ENCODE results near the gene ZNF366. TPM values are rescaled to one million over a fixed set of nuclear protein-coding genes. Genes with fewer than 3 reads are reported as not detected.

ZNF366 gene
- total RNA-seq, 1 donor from 2014 or later = not detected

- H3K9me3 Mint-ChIP-seq (ENCODE audit: unreplicated experiment) = no peaks in the 10 kb centered on the region
- no peak overlapping the region for H3K27ac Mint-ChIP-seq (ENCODE audit: unreplicated experiment)
- TF ChIP-seq CTCF (IDR thresholded peaks at IDR 0.05) = no peak
- no peak overlapping the region for H3K4me3 Mint-ChIP-seq (ENCODE audit: unreplicated experiment)
- no peaks in the 10 kb centered on the region for H3K27me3 Mint-ChIP-seq (ENCODE audit: unreplicated experiment)
- peaks cover 48% of the 10 kb centered on the region for H3K4me1 Mint-ChIP-seq (ENCODE audit: unreplicated experiment)
- no peaks in the 10 kb centered on the region for H3K36me3 Mint-ChIP-seq (ENCODE audit: unreplicated experiment)
- DNase-seq (ENCODE audit: extremely low spot score, unreplicated experiment) = no peak
Measured at GRCh38 chr5:72465601-72466563, 41.3 kb downstream of the ZNF366 start.

GRCh38 chr5:72465066-72465465, 42.1 kb downstream of the ZNF366 start:
- TF ChIP-seq CTCF (IDR thresholded peaks at IDR 0.05) = no peak
- peaks cover 40% of the 10 kb centered on the region for H3K4me1 Mint-ChIP-seq (ENCODE audit: unreplicated experiment)
- no peak overlapping the region for H3K4me3 Mint-ChIP-seq (ENCODE audit: unreplicated experiment)
- H3K27ac Mint-ChIP-seq (ENCODE audit: unreplicated experiment) = no peak overlapping the region
- no peak for DNase-seq (ENCODE audit: extremely low spot score, unreplicated experiment)
- no peaks in the 10 kb centered on the region for H3K27me3 Mint-ChIP-seq (ENCODE audit: unreplicated experiment)
- no peaks in the 10 kb centered on the region for H3K36me3 Mint-ChIP-seq (ENCODE audit: unreplicated experiment)
- H3K9me3 Mint-ChIP-seq (ENCODE audit: unreplicated experiment) = no peaks in the 10 kb centered on the region

GRCh38 chr5:72464071-72464470, 43.1 kb downstream of the ZNF366 start:
- H3K36me3 Mint-ChIP-seq (ENCODE audit: unreplicated experiment) = no peaks in the 10 kb centered on the region
- no peaks in the 10 kb centered on the region for H3K9me3 Mint-ChIP-seq (ENCODE audit: unreplicated experiment)
- no peak overlapping the region for H3K4me3 Mint-ChIP-seq (ENCODE audit: unreplicated experiment)
- no peak overlapping the region for H3K27ac Mint-ChIP-seq (ENCODE audit: unreplicated experiment)
- no peaks in the 10 kb centered on the region for H3K27me3 Mint-ChIP-seq (ENCODE audit: unreplicated experiment)
- H3K4me1 Mint-ChIP-seq (ENCODE audit: unreplicated experiment) = peaks cover 43% of the 10 kb centered on the region
- no peak for DNase-seq (ENCODE audit: extremely low spot score, unreplicated experiment)
- no peak for TF ChIP-seq CTCF (IDR thresholded peaks at IDR 0.05)

GRCh38 chr5:72463449-72464052, 43.7 kb downstream of the ZNF366 start:
- H3K36me3 Mint-ChIP-seq (ENCODE audit: unreplicated experiment) = no peaks in the 10 kb centered on the region
- H3K4me1 Mint-ChIP-seq (ENCODE audit: unreplicated experiment) = peaks cover 43% of the 10 kb centered on the region
- no peak overlapping the region for H3K4me3 Mint-ChIP-seq (ENCODE audit: unreplicated experiment)
- H3K27ac Mint-ChIP-seq (ENCODE audit: unreplicated experiment) = no peak overlapping the region
- H3K9me3 Mint-ChIP-seq (ENCODE audit: unreplicated experiment) = no peaks in the 10 kb centered on the region
- TF ChIP-seq CTCF (IDR thresholded peaks at IDR 0.05) = no peak
- no peaks in the 10 kb centered on the region for H3K27me3 Mint-ChIP-seq (ENCODE audit: unreplicated experiment)
- no peak for DNase-seq (ENCODE audit: extremely low spot score, unreplicated experiment)

- no peaks in the 10 kb centered on the region for H3K36me3 Mint-ChIP-seq (ENCODE audit: unreplicated experiment)
- no peaks in the 10 kb centered on the region for H3K9me3 Mint-ChIP-seq (ENCODE audit: unreplicated experiment)
- peaks cover 29% of the 10 kb centered on the region for H3K4me1 Mint-ChIP-seq (ENCODE audit: unreplicated experiment)
- no peak overlapping the region for H3K27ac Mint-ChIP-seq (ENCODE audit: unreplicated experiment)
- no peak overlapping the region for H3K4me3 Mint-ChIP-seq (ENCODE audit: unreplicated experiment)
- no peak for TF ChIP-seq CTCF (IDR thresholded peaks at IDR 0.05)
- no peak for DNase-seq (ENCODE audit: extremely low spot score, unreplicated experiment)
- no peaks in the 10 kb centered on the region for H3K27me3 Mint-ChIP-seq (ENCODE audit: unreplicated experiment)
Measured at GRCh38 chr5:72460413-72460812, 46.8 kb downstream of the ZNF366 start.

Measured in osteocyte (in vitro differentiated cells).